ENCODE data around the gene UMPS.
"Not testable (repeated sequence)": the region's sequence is repeated elsewhere in the genome, so short reads cannot be mapped to it uniquely, and the experiment has no call there.

UMPS gene

GRCh38 chr3:124714223-124714853 is 15.9 kb upstream of the UMPS start:
- no peak for DNase-seq

- DNase-seq, result no peak
Measured at GRCh38 chr3:124722589-124722988, 7.7 kb upstream of the UMPS start.

- no peak for DNase-seq
Measured at GRCh38 chr3:124730941-124731297, 667 bp downstream of the UMPS start.

GRCh38 chr3:124731760-124732159 is 1.5 kb downstream of the UMPS start:
- no peak for DNase-seq

- no peak for DNase-seq
Measured at GRCh38 chr3:124741027-124741426, 10.8 kb downstream of the UMPS start.

- no peak for DNase-seq
Measured at GRCh38 chr3:124745756-124746155, 15.5 kb downstream of the UMPS start.

DNA sequence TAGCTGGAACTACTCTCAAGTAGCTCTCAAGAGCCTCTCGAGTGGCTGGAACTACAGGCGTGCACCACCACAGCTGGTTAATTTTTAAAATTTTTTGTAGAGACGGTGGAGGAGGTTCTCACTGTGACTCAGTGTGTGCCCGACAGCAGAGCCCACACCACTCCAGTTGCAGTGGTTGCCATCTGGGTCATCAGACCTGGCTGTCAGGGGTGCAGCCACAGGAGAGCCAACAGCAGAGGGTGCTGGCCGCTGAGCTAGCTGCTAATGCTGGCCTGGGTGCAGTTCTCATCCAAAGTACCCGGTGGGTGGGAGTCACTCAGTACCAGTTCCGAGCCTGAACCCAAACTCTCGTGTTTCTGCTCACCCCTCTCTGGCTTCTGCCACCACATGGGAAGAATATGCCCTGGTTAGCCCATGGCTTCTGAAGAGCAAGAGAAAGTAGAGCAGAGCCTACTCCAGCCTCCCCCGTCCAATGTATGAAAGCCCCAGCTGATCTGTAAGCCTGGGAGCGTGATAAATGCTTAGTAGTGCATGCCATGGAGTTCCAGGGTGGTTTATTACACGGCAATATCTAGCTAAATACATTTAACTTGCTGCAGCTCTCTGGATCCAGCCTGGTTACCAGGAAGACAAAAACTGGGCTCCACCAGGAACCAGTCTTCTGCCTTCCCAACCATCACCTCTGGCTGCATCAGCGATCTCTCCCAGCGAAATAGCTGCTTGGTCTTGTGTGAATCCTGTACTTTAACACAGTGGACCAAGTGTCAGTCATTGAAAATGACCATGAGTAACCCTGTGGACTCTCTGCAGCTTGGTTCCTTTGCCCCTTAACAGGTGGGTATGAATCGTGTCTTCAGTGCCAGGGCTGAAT is 17.1 kb downstream of the UMPS start:
- no peak for DNase-seq

DNA sequence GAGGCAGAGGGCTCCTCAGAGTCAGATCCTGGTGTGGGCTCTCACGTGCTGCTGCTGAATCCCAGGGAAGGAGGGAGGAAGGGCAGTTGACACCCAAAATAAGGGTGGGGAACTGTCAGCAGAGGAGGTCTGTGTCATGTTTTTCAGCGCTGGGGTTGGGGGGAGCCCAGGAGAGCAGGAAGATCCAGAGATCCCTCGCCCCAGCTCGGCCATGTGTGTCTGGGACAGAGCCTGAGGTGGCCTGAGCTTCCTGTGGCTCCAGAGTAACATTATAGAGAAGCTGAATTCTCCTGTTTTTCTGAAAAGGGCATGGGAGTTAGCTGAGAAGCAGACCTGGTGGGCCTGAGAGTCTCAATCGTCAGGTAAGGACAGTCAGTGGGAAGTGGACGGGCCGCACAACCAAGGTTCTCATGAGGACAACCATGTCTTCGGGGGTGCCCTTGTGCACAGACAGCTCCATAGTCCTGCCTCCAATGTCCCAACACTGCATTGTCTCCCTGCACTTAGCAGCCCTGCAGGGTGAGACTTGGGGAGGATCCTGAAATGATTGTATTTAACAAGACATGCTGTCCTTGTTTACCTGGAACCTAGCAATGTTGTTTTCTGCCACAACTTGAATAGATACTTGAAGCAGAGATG is 18.4 kb downstream of the UMPS start:
- DNase-seq, result no peak

DNA sequence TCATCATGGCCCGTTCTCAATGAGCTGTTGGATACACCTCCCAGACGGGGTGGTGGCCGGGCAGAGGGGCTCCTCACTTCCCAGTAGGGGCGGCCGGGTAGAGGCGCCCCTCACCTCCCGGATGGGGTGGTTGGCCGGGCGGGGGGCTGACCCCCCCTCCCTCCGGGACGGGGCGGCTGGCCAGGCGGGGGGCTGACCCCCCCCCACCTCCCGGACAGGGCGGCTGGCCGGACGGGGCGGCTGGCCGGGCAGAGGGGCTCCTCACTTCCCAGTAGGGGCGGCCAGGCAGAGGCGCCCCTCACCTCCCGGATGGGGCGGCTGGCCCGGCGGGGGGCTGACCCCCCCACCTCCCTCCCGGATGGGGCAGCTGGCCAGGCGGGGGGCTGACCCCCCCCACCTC is 19.6 kb downstream of the UMPS start:
- not testable (repeated sequence) for DNase-seq

GRCh38 chr3:124751501-124751900 is 21.2 kb downstream of the UMPS start:
- no peak for DNase-seq

DNA sequence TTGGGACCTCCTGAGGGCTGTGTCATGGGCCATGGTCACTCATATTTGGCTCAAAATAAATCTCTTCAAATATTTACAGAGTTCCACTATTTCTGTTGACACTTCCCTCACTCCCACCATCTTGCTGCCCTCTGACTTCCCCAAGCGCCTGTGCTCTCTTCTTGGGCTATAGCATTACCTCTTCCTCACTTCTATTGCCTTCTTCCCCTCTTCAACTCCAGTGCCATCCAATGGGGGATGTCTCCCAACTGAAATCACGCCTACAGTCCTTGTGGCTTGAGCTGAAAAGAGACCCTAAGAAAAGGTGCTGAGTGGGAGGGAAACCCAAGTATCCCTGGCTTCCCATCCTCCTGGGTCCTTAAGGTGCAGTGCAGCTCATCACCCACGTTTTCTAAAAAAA is 21.8 kb downstream of the UMPS start:
- no peak for DNase-seq

DNA sequence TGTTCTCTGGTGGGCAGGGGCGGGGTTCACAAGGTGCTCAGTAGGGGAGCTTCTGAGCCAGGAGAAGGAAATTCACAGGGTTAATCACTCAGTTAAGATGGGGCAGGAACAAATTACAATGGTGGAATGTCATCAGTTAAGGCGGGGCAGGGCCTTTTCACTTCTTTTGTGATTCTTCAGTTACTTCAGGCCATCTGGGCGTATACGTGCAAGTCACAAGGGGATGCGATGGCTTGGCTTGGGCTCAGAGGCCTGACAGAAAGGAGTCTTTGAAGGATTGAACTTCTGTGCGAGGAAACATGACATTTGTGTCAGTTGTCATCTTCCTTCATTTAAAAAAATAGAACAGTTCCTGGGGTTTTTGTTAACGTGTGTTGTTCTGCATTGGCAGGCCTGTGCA is 27.7 kb downstream of the UMPS start:
- DNase-seq, result not testable (repeated sequence)

DNA sequence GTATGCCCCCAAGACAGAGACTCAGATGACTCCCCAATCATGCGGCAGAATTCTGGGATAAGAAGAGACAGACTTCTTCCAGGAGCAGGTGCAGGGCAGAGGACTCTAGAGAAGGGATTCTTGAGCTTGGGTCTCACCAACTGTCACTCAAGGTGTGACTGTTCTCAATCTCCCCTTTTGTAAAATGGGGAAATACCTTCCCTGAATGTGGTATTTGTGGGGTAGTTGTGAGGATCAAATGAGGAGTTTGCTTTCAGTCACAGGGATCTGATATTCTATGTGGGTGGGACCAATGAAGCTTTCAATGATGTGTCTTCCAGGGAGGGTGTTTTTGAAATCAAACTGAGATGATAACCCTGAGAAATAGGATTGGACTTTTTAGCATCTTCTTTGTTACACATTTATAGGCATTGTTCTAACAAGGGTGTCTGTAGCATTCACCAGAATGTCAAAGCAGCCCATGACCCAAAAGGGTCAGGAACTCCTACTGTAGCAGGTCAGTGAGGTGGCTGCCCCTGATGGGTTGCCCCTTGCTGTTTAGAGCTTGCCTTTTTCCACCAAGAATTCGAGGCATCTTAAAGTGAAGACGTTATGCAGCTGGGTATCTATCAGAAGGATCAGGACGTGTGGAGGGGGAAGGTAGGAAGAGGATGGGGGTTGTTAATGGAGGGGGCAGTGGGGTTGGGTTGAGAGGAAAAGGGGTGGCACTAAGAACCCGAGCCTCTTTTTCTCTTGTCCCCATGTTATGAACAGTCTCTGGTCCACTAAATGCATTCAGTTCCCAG is 28.8 kb downstream of the UMPS start:
- DNase-seq, result no peak

GRCh38 chr3:124759666-124760401 is 29.6 kb downstream of the UMPS start:
- DNase-seq, result no peak

GRCh38 chr3:124760601-124761000 is 30.3 kb downstream of the UMPS start:
- no peak for DNase-seq

DNA sequence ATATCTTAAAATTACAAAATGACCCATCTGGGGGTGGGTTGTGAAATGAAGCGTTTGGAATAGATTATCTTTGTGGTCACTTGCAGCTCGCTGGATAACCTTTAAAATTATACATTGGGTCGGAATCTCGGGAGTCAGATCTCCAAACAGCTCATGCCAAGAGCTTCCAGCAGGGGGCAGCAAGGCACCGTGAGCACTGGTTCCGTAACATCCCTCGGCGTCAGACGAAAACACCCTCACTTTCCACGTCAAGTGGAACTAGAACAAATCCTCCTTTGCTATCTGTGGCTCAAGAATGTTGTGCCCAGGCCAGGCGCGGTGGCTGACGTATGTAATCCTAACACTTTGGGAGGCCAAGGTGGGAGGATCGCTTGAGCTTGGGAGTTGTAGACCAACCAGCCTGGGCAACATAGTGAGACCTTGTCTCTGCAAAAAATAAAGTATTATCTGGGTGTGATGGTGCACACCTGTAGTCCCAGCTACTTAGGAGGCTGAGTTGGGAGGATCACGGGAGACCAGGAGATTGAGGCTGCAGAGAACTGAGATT is 31.1 kb downstream of the UMPS start:
- peak; percentile 39 for DNase-seq

DNA sequence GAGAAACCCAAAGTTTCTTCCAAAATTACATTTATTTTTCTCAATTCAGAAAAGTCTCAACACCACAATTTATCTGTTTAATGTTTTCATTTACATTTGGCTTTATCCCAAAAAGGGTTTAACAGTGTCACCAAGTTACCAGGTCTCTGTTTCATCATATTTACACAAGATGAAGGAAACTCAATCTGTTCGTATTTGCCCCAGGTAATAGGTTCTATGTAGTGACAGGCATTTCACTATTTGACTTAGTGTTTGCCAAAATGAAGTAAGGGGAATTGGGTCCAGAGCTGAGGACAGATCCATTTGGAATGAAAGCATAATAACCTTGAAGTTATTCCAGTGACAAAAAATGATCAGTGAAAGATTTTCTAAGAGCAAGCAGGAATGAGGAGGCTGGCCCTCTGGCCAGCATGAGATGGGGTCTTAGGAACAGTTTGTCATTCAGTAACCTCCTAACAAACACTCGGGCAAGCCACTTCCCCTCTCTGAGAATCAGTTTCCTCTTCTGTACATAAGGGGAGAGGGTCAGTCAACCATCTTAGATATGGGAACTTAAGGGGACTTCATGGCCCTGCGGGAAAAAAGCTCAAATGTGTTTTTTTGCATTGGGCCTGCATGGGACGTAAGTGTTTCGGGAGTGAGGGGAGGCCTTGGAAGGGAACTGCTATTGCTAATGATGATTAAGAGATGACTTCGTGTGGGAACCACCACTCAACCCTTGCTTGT is 31.8 kb downstream of the UMPS start:
- DNase-seq, result no peak

- no peak for DNase-seq
Measured at GRCh38 chr3:124762661-124763011, 32.4 kb downstream of the UMPS start.

- no peak for DNase-seq
Measured at GRCh38 chr3:124763206-124763605, 33.0 kb downstream of the UMPS start.

GRCh38 chr3:124763644-124764358 is 33.5 kb downstream of the UMPS start:
- DNase-seq, result no peak

DNA sequence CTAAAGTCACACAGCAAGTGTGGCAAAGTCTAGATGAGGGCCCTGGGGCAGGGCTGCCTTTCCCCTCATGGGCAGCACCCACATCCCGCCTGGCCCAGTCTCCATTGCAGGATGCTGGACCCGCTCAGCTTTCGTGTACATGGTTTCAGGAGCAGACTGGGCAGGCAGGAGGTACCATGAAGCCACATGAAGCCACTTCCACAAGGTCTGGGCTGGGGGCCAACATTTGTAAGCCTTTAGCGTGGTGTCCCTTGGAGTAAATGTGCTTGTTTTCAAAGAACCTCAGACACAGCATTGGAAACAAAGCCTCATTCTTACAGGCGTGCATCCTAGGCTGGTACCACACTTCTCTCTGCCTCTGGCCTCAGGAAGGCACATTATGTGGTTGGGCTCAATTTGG is 34.5 kb downstream of the UMPS start:
- DNase-seq, result no peak
